IPS-20b (cell line): ENCODE results near the gene ZNF473.

ENCODE experiments used
- H3K27ac ChIP-seq: one replicate; pipeline ENCODE4 v1.5.1; 2013; ENCODE audit warnings: low read length
- H3K27me3 ChIP-seq: 2 replicates; pipeline ENCODE4 v1.6.1; 2013; ENCODE audit warnings: mild to moderate bottlenecking, low read length, inconsistent platforms; ENCODE audit not compliant: insufficient read depth
- H3K36me3 ChIP-seq: 2 replicates; pipeline ENCODE4 v1.6.1; 2013; ENCODE audit warnings: low read depth, mild to moderate bottlenecking, inconsistent platforms, low read length, moderate library complexity; ENCODE audit not compliant: insufficient read depth
- H3K4me1 ChIP-seq: 2 replicates; pipeline ENCODE4 v1.6.1; 2013; ENCODE audit warnings: mild to moderate bottlenecking, control low read depth, inconsistent platforms, low read length, moderate library complexity; ENCODE audit not compliant: insufficient read depth
- H3K4me3 ChIP-seq: 2 replicates; pipeline ENCODE4 v1.5.1; 2013; ENCODE audit warnings: mild to moderate bottlenecking, low read length, inconsistent platforms
- H3K9ac ChIP-seq: 2 replicates; pipeline ENCODE4 v1.6.1; 2013; ENCODE audit warnings: low read depth, mild to moderate bottlenecking, inconsistent platforms, low read length, moderate library complexity
- H3K9me3 ChIP-seq: 2 replicates; pipeline ENCODE4 v1.6.1; 2013; ENCODE audit warnings: mild to moderate bottlenecking, low read depth, low read length, inconsistent platforms; ENCODE audit not compliant: insufficient read depth

Gene ZNF473

DNA sequence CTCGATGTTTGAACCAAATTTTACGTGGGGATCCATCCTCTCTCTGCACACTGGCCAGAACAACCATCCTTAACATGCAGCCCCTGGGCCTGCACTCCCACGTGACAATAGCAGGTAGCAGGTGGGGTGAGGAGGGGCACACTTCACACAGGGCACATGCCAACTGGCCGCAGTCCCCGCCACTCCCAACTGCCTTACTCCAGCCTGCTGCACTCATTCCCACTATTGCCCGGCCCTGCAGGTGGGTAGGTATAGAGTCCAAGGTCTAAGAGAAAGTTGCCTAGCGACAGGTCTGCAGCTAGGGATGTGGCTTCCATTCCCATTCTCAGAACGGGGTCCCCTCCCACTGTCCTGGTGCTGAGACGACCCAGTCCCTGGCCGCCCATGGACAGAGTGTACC, 18.6 kb upstream of the ZNF473 start:
- Histone ChIP-seq H3K4me1 (no peaks in the 10 kb centered on the region), H3K4me3 (no peak overlapping the region), H3K27ac (no peak overlapping the region), H3K27me3 (no peaks in the 10 kb centered on the region), H3K9ac (no peak overlapping the region), H3K9me3 (no peaks in the 10 kb centered on the region), H3K36me3 (peaks cover 24% of the 10 kb centered on the region)

DNA sequence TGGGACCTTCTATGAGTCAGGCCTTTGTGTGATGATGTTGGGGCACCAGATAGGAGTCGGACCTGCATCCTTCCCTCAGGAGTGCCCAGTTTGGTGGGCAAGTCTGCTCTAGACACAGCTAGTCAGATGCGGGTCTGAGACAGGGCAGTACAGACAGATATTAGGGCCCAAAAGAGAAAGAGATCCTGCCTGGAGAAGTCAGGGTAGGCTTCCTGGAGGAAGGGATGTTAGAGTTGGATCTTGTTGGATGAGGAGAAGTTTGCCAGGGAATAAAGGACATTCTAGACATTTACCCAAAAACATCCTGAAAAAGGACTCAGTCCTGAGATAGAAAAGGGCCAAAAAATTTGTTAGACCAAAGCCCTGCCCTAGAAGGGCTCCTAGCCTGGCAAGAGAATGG, 17.9 kb upstream of the ZNF473 start:
- H3K9ac ChIP-seq: no peak overlapping the region
- peaks cover 24% of the 10 kb centered on the region for H3K36me3 ChIP-seq
- no peaks in the 10 kb centered on the region for H3K27me3 ChIP-seq
- no peaks in the 10 kb centered on the region for H3K4me1 ChIP-seq
- no peak overlapping the region for H3K4me3 ChIP-seq
- H3K27ac ChIP-seq: no peak overlapping the region
- no peaks in the 10 kb centered on the region for H3K9me3 ChIP-seq

DNA sequence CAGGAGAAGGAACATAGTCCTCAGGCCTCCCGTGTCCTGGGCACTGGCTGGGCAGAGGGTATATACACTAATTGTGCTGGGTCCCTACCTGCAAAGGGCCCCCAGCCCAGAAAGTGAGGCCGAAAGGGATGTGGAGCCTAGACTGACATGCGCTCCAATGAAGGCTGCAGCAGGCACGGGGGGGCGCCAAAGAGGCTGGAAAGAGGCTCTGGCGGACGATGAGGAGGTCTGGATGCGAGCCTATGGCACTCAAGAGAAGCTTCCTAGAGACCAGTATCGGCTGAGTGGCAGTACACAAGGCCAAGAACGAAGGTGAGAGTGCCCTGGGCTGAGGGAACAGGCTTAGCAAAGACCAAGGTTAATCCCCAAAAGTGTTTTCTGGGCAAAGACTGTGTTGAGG, 17.3 kb upstream of the ZNF473 start:
- no peak overlapping the region for H3K27ac ChIP-seq
- H3K36me3 ChIP-seq: peaks cover 30% of the 10 kb centered on the region
- H3K9me3 ChIP-seq: no peaks in the 10 kb centered on the region
- no peaks in the 10 kb centered on the region for H3K4me1 ChIP-seq
- no peaks in the 10 kb centered on the region for H3K27me3 ChIP-seq
- H3K9ac ChIP-seq: no peak overlapping the region
- H3K4me3 ChIP-seq: no peak overlapping the region

GRCh38 chr19:50016225-50016807, 9.5 kb upstream of the ZNF473 start:
- no peaks in the 10 kb centered on the region for H3K4me1 ChIP-seq
- no peak overlapping the region for H3K27ac ChIP-seq
- no peak overlapping the region for H3K9ac ChIP-seq
- H3K36me3 ChIP-seq: peaks cover 37% of the 10 kb centered on the region
- H3K4me3 ChIP-seq: no peak overlapping the region
- no peaks in the 10 kb centered on the region for H3K9me3 ChIP-seq
- H3K27me3 ChIP-seq: no peaks in the 10 kb centered on the region

- Histone ChIP-seq H3K9ac (no peak overlapping the region), H3K4me1 (peaks cover 4% of the 10 kb centered on the region; the same call in 1 of the 2 replicates), H3K4me3 (no peak overlapping the region), H3K36me3 (peaks cover 16% of the 10 kb centered on the region), H3K27me3 (no peaks in the 10 kb centered on the region), H3K27ac (no peak overlapping the region), H3K9me3 (no peaks in the 10 kb centered on the region)
These were observed 5.3 kb upstream of the ZNF473 start for GRCh38 chr19:50020481-50020880.

- Histone ChIP-seq H3K4me1 (peaks cover 4% of the 10 kb centered on the region; the same call in 1 of the 2 replicates), H3K4me3 (no peak overlapping the region)
These were observed 3.0 kb upstream of the ZNF473 start for GRCh38 chr19:50022823-50023222.

DNA sequence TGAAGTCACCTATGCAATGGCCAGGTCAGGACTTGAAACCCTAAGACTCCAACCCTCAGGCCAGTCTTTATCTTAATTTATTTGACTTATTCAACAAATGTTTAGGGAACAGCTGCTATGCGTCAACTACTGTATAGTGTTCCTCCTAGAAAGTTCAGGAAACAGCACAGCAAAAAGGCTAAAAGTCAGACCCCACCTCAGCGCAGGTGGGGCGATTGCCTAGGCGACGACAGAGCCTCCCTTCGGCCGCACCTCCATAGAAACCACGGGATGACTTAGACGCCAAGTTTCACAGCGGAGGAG, 1.1 kb upstream of the ZNF473 start:
- Histone ChIP-seq H3K36me3 (no peaks in the 10 kb centered on the region; the same call in 1 of the 2 replicates), H3K4me1 (peaks cover 4% of the 10 kb centered on the region; the same call in 1 of the 2 replicates), H3K27ac (no peak overlapping the region), H3K9ac (peak overlapping the region; percentile 91), H3K4me3 (peak overlapping the region; percentile 83), H3K9me3 (no peaks in the 10 kb centered on the region), H3K27me3 (no peaks in the 10 kb centered on the region)

More at GRCh38 chr19:50022823-50023222, 3.0 kb upstream of the ZNF473 start:
- Histone ChIP-seq H3K36me3 (no peaks in the 10 kb centered on the region), H3K9me3 (no peaks in the 10 kb centered on the region), H3K27me3 (no peaks in the 10 kb centered on the region), H3K27ac (no peak overlapping the region), H3K9ac (no peak overlapping the region)

DNA sequence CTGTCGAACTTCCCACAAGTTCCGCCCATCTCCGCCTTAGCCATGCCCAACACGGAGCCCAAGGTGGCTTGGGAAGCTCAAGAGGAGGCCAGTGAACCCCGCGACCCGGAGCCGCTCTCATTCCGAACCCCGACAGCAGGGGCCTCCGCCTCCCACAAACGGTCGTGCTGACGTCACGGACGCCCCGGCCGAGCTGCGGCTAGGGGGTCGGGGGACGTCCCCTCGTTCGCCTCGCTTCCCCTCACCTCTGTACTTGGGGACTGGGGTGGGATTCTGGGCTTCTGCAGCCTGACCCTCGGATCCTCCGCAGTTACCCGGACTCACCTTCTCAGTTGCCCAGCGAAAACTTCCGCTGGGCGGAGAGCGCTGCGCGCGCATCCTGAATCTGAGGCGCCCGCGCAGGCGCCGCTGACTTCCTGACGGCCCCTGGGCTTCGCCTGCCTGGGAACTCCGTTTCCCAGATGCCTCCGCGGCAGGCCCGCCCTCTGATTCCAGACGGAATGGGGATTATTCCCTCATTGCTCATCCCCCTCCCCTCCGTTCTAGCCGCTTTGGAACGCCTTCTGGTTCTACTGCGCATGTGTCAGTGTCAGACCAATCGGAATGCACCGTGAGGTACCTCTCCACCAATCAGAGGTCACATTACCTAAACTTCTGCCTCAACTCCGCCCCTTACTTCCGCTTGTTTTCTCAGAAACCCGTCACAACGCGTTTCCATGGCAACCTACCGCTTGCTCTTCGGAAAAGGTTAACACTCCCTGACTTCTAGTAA, 597 bp upstream of the ZNF473 start, which contains the start of gene VRK3:
Gene VRK3, minus strand, starts transcription at position 351 of the 772 bp plus-strand sequence. CDS start 9,210 bp downstream, outside the sequence.
- Histone ChIP-seq H3K27ac (peak within 1 kb of the TSS; percentile 12), H3K4me1 (peaks cover 4% of the 10 kb centered on the region; the same call in 1 of the 2 replicates), H3K27me3 (no peaks in the 10 kb centered on the region), H3K9me3 (no peaks in the 10 kb centered on the region), H3K4me3 (peak within 1 kb of the TSS; percentile 83), H3K36me3 (no peaks in the 10 kb centered on the region; the same call in 1 of the 2 replicates), H3K9ac (peak within 1 kb of the TSS; percentile 91)

DNA sequence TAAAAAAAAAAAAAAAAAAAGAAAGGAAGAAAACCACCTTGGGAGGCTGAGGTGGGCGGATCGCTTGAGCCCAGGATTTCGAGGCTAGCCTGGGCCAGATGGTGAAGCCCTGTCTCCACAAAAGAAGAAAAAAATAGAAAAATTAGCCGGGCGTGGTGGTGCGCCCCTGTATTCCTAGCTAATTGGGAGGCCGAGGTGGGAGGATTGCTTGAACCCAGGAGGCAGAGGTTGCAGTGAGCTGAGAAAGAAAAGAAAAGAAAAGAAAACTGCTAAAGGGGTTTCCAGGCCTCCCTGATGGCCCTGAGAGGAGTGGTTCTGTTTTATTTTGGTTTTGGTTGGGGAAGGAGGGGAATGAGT, 723 bp downstream of the ZNF473 start:
- Histone ChIP-seq H3K36me3 (peaks cover 13% of the 10 kb centered on the region), H3K4me3 (peak overlapping the region; percentile 83; the same call in 1 of the 2 replicates), H3K4me1 (peaks cover 4% of the 10 kb centered on the region; the same call in 1 of the 2 replicates), H3K9me3 (no peaks in the 10 kb centered on the region), H3K27ac (no peak overlapping the region), H3K9ac (no peak overlapping the region; the same call in 1 of the 2 replicates), H3K27me3 (no peaks in the 10 kb centered on the region)

DNA sequence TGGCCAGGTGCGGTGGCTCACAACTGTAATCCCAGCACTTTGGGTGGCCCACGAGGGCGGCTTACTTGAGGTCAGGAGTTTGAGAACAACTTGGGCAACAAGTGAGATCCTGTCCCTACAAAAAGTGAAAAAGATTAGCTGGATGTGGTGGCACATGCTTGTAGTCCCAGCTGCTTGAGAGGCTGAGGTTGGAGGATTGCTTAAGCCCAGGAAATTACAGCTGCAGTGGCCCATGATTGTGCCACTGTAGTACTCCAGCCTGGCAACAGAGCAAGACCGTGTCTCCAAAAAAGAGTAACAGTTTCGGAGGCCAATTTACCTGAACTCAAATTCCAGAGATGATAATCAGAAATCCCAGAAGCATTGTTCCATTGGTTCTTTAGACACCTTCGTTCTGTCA, 4.4 kb downstream of the ZNF473 start:
- Histone ChIP-seq H3K9ac (no peak overlapping the region), H3K27ac (no peak overlapping the region), H3K4me3 (no peak overlapping the region), H3K4me1 (no peaks in the 10 kb centered on the region), H3K9me3 (no peaks in the 10 kb centered on the region), H3K27me3 (no peaks in the 10 kb centered on the region), H3K36me3 (peaks cover 46% of the 10 kb centered on the region)

DNA sequence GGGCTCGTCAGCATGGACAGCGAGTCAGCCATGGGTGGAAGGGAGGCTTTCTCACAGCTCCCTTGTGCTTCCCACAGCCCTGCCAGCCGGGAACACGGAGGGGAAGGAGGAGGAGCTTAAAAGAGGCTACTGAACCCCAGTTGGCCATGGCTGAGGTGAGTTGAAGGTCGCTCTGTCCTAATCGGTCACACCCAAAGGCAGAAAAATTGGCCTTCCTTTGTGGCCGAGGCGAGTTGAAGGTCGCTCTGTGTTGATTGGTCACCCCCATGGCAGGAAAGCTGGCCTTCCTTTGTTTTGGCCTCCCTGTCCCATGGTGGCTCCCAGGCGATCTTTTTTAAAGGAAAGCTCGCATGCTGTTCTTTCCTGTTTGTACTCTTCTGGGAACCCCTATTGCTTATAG, 5.1 kb downstream of the ZNF473 start:
- no peak overlapping the region for H3K9ac ChIP-seq
- no peaks in the 10 kb centered on the region for H3K4me1 ChIP-seq
- H3K27me3 ChIP-seq: no peaks in the 10 kb centered on the region
- H3K27ac ChIP-seq: no peak overlapping the region
- H3K4me3 ChIP-seq: no peak overlapping the region
- H3K36me3 ChIP-seq: peaks cover 53% of the 10 kb centered on the region
- no peaks in the 10 kb centered on the region for H3K9me3 ChIP-seq

DNA sequence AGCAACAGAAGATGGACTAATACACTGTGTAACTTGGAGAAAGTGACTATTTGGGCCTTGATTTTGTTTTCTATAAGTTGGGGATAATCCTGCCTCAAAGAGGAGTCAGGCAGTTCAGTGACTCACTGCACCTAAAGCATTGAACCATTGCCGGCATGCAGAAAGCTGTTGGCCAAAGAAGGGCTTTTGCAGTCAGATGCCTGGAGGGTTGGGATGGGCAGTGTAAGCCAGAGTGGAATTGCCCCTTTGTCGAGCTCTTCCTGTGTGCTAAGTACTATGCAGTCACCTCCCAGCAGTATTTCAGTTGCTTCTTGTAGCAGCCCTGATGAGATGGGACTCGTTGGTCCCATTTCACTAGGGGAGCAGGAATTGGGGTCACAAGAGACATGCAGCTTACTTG, 11.1 kb downstream of the ZNF473 start:
- H3K27me3 ChIP-seq: no peaks in the 10 kb centered on the region
- H3K4me1 ChIP-seq: no peaks in the 10 kb centered on the region
- peaks cover 86% of the 10 kb centered on the region for H3K36me3 ChIP-seq
- peaks cover 11% of the 10 kb centered on the region; the same call in 1 of the 2 replicates for H3K9me3 ChIP-seq
- no peak overlapping the region for H3K9ac ChIP-seq
- no peak overlapping the region for H3K4me3 ChIP-seq
- no peak overlapping the region for H3K27ac ChIP-seq
